ENCODE data around the gene SPATA21. TPM values are rescaled to one million over a fixed set of nuclear protein-coding genes. Genes with fewer than 3 reads are reported as not detected.

SPATA21 gene
- polyA plus RNA-seq, 1 donor from 2014 or later: not detected

- peak overlapping the region; percentile 92 to 100 (median 98) for H3K4me3 Mint-ChIP-seq
- no peaks in the 10 kb centered on the region for H3K9me3 Mint-ChIP-seq
- H3K4me1 Mint-ChIP-seq: peaks cover 25 to 32% (median 29%) of the 10 kb centered on the region in 3 donors
- H3K36me3 Mint-ChIP-seq: no peaks in the 10 kb centered on the region
- H3K27ac Mint-ChIP-seq: peak overlapping the region; percentile 97 to 98 (median 97)
- no peaks in the 10 kb centered on the region for H3K27me3 Mint-ChIP-seq
Measured at GRCh38 chr1:16441282-16441665, 4.0 kb upstream of the SPATA21 start.

DNA sequence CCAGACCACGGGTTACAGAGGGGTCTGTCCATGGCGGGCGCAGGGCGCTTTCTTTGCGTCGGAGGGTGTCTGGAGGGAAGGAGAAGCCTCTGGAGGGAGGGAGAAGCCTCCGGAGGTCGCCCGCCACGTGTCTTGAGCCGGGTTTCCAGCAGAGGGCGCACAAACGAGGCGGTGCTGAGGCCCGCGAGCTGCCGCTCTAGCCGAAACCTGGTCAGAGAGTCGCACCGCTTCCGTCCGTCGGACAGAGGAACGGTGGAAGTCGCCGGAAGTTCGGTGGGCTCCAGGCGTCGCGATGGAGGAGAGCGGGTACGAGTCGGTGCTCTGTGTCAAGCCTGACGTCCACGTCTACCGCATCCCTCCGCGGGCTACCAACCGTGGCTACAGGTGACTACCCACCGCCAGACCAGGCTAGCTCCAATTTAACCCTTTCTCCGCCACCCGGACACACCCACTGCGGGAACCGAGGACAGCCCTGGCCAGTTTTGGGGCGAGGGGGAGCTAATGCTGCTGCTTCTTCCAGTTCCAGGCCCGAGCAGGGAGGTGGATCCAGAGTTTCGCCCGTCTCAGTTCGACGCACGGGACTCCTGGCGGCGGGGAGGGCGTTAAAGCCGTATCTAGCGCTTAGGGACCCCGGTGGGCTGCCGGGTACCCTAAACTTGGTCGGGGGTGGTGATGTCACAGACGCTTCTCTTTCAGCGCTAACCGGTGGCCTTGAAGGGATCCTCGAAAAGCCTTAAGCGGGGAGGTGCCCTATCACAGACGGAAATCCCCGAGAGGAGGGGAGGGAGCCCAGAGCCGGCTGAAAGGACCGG is 3.5 kb upstream of the SPATA21 start, which contains the start of gene NECAP2:
TSS of gene NECAP2 (plus strand) at position 255 of the 812 bp plus-strand sequence. CDS start at position 293, 38 bp downstream.
- Mint-ChIP-seq H3K27ac (peak within 1 kb of the TSS; percentile 97 to 98 (median 97)), H3K36me3 (no peaks in the 10 kb centered on the region), H3K4me3 (peak within 1 kb of the TSS; percentile 92 to 100 (median 98)), H3K9me3 (no peaks in the 10 kb centered on the region), H3K4me1 (peaks cover 25 to 32% (median 29%) of the 10 kb centered on the region in 3 donors), H3K27me3 (no peaks in the 10 kb centered on the region)

- H3K4me1 Mint-ChIP-seq: peaks cover 25 to 32% (median 27%) of the 10 kb centered on the region in 3 donors
- peak overlapping the region; percentile 97 to 98 (median 97) for H3K27ac Mint-ChIP-seq
- H3K4me3 Mint-ChIP-seq: peak overlapping the region; percentile 92 to 100 (median 98)
- no peaks in the 10 kb centered on the region for H3K9me3 Mint-ChIP-seq
- H3K27me3 Mint-ChIP-seq: no peaks in the 10 kb centered on the region
- H3K36me3 Mint-ChIP-seq: no peaks in the 10 kb centered on the region
Measured at GRCh38 chr1:16440131-16440469, 2.9 kb upstream of the SPATA21 start.

- Mint-ChIP-seq H3K4me3 (peak overlapping the region in 2 of 4 donors; percentile 39 to 61), H3K36me3 (no peaks in the 10 kb centered on the region), H3K9me3 (no peaks in the 10 kb centered on the region), H3K27me3 (no peaks in the 10 kb centered on the region), H3K4me1 (peaks cover 22 to 28% (median 24%) of the 10 kb centered on the region in 3 donors), H3K27ac (peak overlapping the region in 2 of 3 donors; percentile 5 to 33)
Measured at GRCh38 chr1:16438924-16439323, 1.7 kb upstream of the SPATA21 start.

- Mint-ChIP-seq H3K27me3 (no peaks in the 10 kb centered on the region), H3K4me1 (peaks cover 24 to 32% (median 25%) of the 10 kb centered on the region in 3 donors), H3K36me3 (no peaks in the 10 kb centered on the region), H3K4me3 (peak overlapping the region in 1 of 4 donors; percentile 61), H3K9me3 (no peaks in the 10 kb centered on the region), H3K27ac (peak overlapping the region in 1 of 3 donors; percentile 33)
Measured at GRCh38 chr1:16438516-16438915, 1.3 kb upstream of the SPATA21 start.

DNA sequence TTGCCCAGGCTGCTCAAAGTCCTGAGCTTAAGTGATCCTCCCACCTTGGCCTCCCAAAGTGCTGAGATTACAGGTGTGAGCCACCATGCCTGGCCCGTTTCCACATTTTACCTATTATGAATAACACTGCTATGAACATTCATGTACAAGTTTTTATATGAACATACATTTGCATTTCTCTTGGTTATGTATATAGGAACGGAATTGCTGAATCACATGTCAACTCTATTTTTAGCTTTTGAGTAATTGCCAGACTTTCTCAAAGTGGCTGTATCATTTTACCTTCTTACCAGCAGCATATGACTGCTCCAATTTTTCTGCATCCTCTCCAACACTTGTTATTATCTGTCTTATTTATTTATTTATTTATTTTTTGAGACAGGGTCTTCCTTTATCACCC is 2.7 kb downstream of the SPATA21 start:
- Mint-ChIP-seq H3K4me3 (no peak overlapping the region), H3K36me3 (no peaks in the 10 kb centered on the region), H3K27me3 (no peaks in the 10 kb centered on the region), H3K27ac (no peak overlapping the region), H3K4me1 (peaks cover 15 to 25% (median 15%) of the 10 kb centered on the region in 3 donors), H3K9me3 (no peaks in the 10 kb centered on the region)

GRCh38 chr1:16434007-16434406 is 3.2 kb downstream of the SPATA21 start:
- no peaks in the 10 kb centered on the region for H3K9me3 Mint-ChIP-seq
- H3K27me3 Mint-ChIP-seq: no peaks in the 10 kb centered on the region
- peaks cover 15 to 25% (median 15%) of the 10 kb centered on the region in 3 donors for H3K4me1 Mint-ChIP-seq
- no peak overlapping the region for H3K4me3 Mint-ChIP-seq
- H3K27ac Mint-ChIP-seq: no peak overlapping the region
- no peaks in the 10 kb centered on the region for H3K36me3 Mint-ChIP-seq

- no peaks in the 10 kb centered on the region for H3K27me3 Mint-ChIP-seq
- H3K27ac Mint-ChIP-seq: peak overlapping the region in 2 of 3 donors; percentile 38 to 65
- H3K9me3 Mint-ChIP-seq: no peaks in the 10 kb centered on the region
- H3K4me1 Mint-ChIP-seq: peaks cover 15 to 25% (median 15%) of the 10 kb centered on the region in 3 donors
- H3K4me3 Mint-ChIP-seq: peak overlapping the region in 1 of 4 donors; percentile 88
- H3K36me3 Mint-ChIP-seq: no peaks in the 10 kb centered on the region
Measured at GRCh38 chr1:16433030-16433429, 4.2 kb downstream of the SPATA21 start.

DNA sequence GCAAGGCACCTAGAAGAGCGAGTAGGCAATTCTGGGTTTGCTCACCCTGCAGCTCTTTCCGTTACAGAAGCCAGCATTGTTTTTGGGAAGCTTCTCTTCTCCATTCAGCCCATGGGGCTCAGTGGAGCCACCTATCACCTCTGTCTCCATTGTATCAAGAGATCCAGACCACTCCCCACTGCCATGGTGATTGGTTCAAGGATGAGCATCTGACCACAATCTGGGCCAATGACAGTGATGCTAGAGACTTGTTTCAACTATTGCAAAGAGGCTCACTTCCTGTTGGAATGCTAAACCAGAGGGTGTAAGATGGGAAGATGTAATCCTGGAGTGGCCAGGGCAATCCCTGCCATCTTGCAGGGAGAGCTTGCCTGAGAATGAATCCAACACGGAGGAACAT is 6.6 kb downstream of the SPATA21 start:
- Mint-ChIP-seq H3K9me3 (no peaks in the 10 kb centered on the region), H3K4me1 (peaks cover 15 to 25% (median 15%) of the 10 kb centered on the region in 3 donors), H3K4me3 (peak overlapping the region in 1 of 4 donors; percentile 0), H3K27me3 (no peaks in the 10 kb centered on the region), H3K27ac (no peak overlapping the region), H3K36me3 (no peaks in the 10 kb centered on the region)

DNA sequence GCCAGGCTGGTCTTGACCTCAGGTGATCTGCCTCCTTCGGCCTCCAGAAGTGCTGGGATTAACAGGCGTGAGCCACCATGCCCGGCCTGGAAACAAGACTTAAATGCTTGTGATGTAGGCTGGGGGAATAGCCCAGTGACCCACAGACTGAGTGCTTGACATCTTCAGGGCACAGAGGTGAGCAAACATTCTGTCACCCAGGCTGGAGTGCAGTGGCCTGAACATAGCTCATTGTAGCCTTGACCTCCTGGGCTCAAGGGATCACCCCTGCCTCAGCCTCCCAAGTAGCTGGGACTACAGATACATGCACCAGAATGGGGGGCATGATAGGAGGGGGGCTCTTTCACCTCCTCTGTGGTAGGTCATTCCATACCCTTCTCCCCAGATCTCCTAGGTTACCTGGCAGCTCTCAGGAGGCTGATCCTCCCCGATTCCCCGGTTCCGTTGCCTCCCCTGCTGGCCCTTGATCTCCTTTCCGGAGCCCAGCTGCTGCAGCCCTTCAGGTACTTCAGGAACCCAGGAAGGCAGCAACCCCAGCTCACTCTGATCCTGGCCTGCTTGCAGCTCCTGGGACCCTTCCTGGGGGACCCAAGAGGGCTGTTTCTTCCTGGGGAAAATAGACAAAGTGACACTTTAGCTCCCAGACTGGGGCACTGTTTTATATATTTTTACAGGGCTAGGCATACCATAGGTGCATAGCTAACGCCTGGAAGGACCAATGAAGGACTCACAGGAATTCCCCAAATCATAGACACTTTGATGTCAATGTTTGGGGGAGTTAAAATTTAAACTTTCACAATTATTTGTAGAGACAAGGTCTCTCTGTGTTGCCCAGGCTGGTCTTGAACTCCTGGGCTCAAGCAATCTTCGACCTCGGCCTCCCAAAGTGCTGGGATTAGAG is 11.8 kb downstream of the SPATA21 start:
- Mint-ChIP-seq H3K27ac (no peak overlapping the region), H3K27me3 (no peaks in the 10 kb centered on the region), H3K9me3 (no peaks in the 10 kb centered on the region), H3K4me1 (peaks cover 6 to 15% (median 13%) of the 10 kb centered on the region in 3 donors), H3K4me3 (no peak overlapping the region), H3K36me3 (no peaks in the 10 kb centered on the region)

DNA sequence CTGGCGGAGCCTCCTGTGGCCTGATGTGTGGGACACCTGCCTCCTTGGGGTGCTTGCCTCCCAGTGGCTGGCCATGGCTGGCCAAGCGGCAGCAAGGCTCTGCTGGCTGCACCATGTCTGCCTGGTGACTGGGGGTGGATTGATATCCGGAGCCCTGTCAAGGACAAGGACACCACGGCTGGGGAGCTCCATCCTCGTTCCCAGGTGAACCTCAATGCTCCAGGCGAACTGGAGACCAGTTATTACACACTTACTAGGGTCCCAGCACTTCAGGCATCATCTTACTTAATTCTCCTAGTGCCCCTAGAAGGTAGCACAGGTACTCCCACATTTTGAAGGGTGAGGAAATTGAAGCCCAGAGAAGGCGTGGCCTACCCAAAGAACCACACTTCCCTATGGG is 15.2 kb downstream of the SPATA21 start:
- Mint-ChIP-seq H3K27me3 (no peaks in the 10 kb centered on the region), H3K27ac (peak overlapping the region in 1 of 3 donors; percentile 46), H3K4me3 (no peak overlapping the region), H3K9me3 (peaks cover 0 to 1% (median 0%) of the 10 kb centered on the region in 3 donors), H3K4me1 (peaks cover 16 to 23% (median 20%) of the 10 kb centered on the region in 3 donors), H3K36me3 (no peaks in the 10 kb centered on the region)

DNA sequence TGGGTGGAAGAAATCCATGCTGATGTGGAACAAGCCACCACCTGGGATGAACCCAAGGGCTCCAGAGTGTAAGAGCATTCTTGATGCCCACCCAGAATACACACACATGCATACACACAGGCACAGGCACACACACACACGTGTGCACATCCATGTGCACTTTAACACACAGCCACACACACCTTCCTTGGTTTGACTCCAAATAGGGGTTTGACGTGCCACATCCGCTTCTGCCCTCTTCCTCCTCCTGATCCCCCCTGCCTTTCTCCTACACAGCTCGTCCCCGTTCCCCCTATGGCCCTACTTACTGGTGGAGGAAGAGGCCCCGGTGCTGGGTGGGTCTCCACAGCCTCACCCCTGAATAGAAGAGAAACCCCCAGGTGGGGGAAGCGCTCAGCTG is 16.0 kb downstream of the SPATA21 start:
- H3K36me3 Mint-ChIP-seq: no peaks in the 10 kb centered on the region
- H3K4me1 Mint-ChIP-seq: peaks cover 16 to 23% (median 20%) of the 10 kb centered on the region in 3 donors
- no peaks in the 10 kb centered on the region for H3K27me3 Mint-ChIP-seq
- H3K4me3 Mint-ChIP-seq: peak overlapping the region in 3 of 4 donors; percentile 44 to 88 (median 83)
- H3K27ac Mint-ChIP-seq: peak overlapping the region; percentile 2 to 92 (median 89)
- peaks cover 0 to 1% (median 0%) of the 10 kb centered on the region in 3 donors for H3K9me3 Mint-ChIP-seq

DNA sequence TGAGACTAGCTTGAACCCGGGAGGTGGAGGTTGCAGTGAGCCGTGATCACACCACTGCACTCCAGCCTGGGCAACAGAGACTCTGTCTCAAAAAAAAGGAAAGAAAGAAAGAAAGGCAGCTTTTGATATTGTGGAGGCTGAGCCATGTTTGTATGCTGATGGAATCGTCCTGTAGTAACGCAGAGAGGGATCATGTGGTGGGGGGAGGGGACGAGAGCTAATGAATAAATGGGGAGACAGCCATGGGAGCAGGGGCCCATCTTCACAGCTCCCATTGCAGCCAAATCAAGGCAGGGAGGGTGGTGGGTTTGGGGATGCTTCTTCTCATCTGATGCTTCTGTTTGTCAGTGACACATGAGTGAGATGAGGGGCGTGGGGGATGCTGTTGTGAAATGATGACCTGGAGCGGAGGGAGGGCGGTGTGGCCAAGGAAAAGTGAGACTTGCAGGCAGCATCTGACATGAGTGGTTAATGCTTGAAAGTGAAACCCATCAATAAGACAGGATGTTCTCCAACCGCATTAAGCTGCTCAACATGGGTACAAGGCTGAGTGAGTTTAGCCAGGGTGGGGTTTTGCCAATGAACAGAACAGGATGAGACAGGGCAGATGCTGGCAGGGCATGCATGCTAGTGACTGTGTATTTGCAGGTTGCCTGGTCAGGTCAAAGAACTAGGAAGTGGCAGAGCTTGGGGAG is 16.7 kb downstream of the SPATA21 start:
- Mint-ChIP-seq H3K36me3 (no peaks in the 10 kb centered on the region), H3K4me3 (peak overlapping the region in 3 of 4 donors; percentile 58 to 88 (median 79)), H3K27ac (peak overlapping the region; percentile 2 to 92 (median 89)), H3K27me3 (no peaks in the 10 kb centered on the region), H3K4me1 (peaks cover 16 to 23% (median 22%) of the 10 kb centered on the region in 3 donors), H3K9me3 (peaks cover 0 to 1% (median 0%) of the 10 kb centered on the region in 3 donors)

DNA sequence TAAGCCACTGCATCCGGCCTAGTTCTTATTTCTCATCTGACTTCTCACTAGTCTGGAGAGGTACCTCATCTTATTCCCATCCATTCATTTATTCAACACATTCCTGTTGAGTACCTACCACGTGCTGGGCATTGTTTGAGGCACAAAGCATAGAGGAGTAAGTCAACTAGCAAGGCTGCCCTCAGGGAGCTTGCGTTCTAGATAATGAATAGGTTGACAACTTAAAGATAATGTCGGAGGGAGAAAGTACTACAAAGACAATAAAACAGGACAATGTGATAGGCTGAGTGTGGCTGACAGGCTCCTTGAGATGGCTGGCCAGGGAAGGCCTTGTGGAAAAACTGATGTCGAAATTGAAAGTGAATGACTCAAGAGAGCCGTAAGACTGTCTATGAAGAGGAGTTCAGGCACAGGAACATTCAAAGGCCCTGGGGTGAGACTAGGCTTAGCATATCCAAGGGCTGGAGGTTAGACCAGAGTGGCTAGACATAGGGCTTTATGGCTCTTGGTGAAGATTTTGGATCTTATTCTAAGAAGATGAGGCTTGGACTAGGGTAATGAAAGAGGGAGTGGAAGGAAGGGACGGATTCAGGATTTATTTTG is 18.3 kb downstream of the SPATA21 start:
- Mint-ChIP-seq H3K36me3 (no peaks in the 10 kb centered on the region), H3K27me3 (no peaks in the 10 kb centered on the region), H3K9me3 (peaks cover 0 to 1% (median 0%) of the 10 kb centered on the region in 3 donors), H3K4me1 (peaks cover 16 to 23% (median 22%) of the 10 kb centered on the region in 3 donors), H3K27ac (peak overlapping the region in 2 of 3 donors; percentile 44 to 48), H3K4me3 (no peak overlapping the region)
